Ovary (tissue), 3 donors: ENCODE measurements around the gene CORO6.

Source experiments
- CTCF ChIP-seq, 3 donors: fragments of 450-650 bp in 2 of 3; fragments of 200-600 bp in 1 of 3; IDR thresholded peaks; one replicate each; pipeline versions ENCODE4 v1.5.1 to v1.8.0; 2016 to 2022; ENCODE audit warnings: antibody characterized with exemption in 3 of 3, mild to moderate bottlenecking in 1 of 3
- EP300 ChIP-seq: sonication (generic); formaldehyde crosslinking; IDR thresholded peaks from one replicate; pipeline ENCODE4 v1.6.1; 2017; ENCODE audit warnings: antibody characterized with exemption
- POLR2A ChIP-seq: fragments of 450-650 bp; IDR thresholded peaks from one replicate; pipeline ENCODE4 v1.6.1; 2017; ENCODE audit warnings: antibody characterized with exemption, mild to moderate bottlenecking, moderate library complexity
- donor health status: DM: no; HTN: no; CAD: no.

GRCh38 chr17:29648005-29648404, 25.3 kb upstream of the CORO6 start:
- TF ChIP-seq CTCF (IDR thresholded peaks at IDR 0.05) (no peak), POLR2A (no peak), EP300 (no peak)
